Hematopoietic multipotent progenitor cell treated with erythropoietin and hydrocortisone succinate and interleukin-3 and kit ligand, for 8 days (in vitro differentiated cells): ENCODE data around the gene LSS.

Source experiments
- DNase-seq: peaks from one replicate; pipeline ENCODE4 v3.0.0-alpha.2; 2015

Gene LSS

GRCh38 chr21:46228345-46229051, at the start of gene LSS:
TSS of gene LSS (minus strand) at chr21:46228774. CDS start at chr21:46228745, 29 bp downstream.
- DNase-seq, result peak; percentile 98

- DNase-seq, result no peak
Observed at GRCh38 chr21:46274797-46275390, 46.3 kb upstream of the LSS start.

GRCh38 chr21:46273341-46273740, 44.8 kb upstream of the LSS start:
- no peak for DNase-seq

GRCh38 chr21:46269466-46269865, 40.9 kb upstream of the LSS start:
- DNase-seq, result no peak

GRCh38 chr21:46268371-46268770, 39.8 kb upstream of the LSS start:
- DNase-seq, result no peak

GRCh38 chr21:46266946-46267345, 38.4 kb upstream of the LSS start:
- DNase-seq, result no peak

GRCh38 chr21:46265736-46266525, 37.4 kb upstream of the LSS start:
- DNase-seq, result no peak

- DNase-seq, result peak; percentile 56
Observed at GRCh38 chr21:46264690-46265144, 36.1 kb upstream of the LSS start.

GRCh38 chr21:46264046-46264689, 35.6 kb upstream of the LSS start:
- no peak for DNase-seq

GRCh38 chr21:46256501-46256994, 28.0 kb upstream of the LSS start:
- DNase-seq, result no peak

- no peak for DNase-seq
Observed at GRCh38 chr21:46255758-46256337, 27.3 kb upstream of the LSS start.

GRCh38 chr21:46255166-46255565, 26.6 kb upstream of the LSS start:
- no peak for DNase-seq

GRCh38 chr21:46254208-46254975, 25.8 kb upstream of the LSS start:
- DNase-seq, result no peak

- peak; percentile 81 for DNase-seq
Observed at GRCh38 chr21:46253610-46254124, 25.1 kb upstream of the LSS start.

GRCh38 chr21:46252840-46253239, 24.3 kb upstream of the LSS start:
- no peak for DNase-seq

GRCh38 chr21:46250146-46250725, 21.7 kb upstream of the LSS start:
- no peak for DNase-seq

- no peak for DNase-seq
Observed at GRCh38 chr21:46248827-46249226, 20.3 kb upstream of the LSS start.

- peak; percentile 37 for DNase-seq
Observed at GRCh38 chr21:46248422-46248782, 19.8 kb upstream of the LSS start.

GRCh38 chr21:46247699-46248421, 19.3 kb upstream of the LSS start:
- no peak for DNase-seq

- no peak for DNase-seq
Observed at GRCh38 chr21:46246345-46246744, 17.8 kb upstream of the LSS start.
